D721Med (cell line): ENCODE results near the gene ZNF407.

Experiments used
- DNase-seq: peaks from one replicate; pipeline ENCODE4 v3.0.0; 2011; ENCODE audit warnings: low spot score; ENCODE audit not compliant: insufficient read length
- FAIRE-seq: peaks from 2 replicates; lab custom pipeline; 2011; peaks lifted over from hg19 to GRCh38; lab: Jason Lieb, UNC
- TF ChIP-seq, protein P1 (sequence below): IDR thresholded peaks from 2 replicates; pipeline ENCODE4 v1.5.1; 2012; ENCODE audit warnings: mild to moderate bottlenecking, control low read depth; ENCODE audit not compliant: insufficient read depth; ENCODE audit errors: missing control alignments

Gene ZNF407

DNA sequence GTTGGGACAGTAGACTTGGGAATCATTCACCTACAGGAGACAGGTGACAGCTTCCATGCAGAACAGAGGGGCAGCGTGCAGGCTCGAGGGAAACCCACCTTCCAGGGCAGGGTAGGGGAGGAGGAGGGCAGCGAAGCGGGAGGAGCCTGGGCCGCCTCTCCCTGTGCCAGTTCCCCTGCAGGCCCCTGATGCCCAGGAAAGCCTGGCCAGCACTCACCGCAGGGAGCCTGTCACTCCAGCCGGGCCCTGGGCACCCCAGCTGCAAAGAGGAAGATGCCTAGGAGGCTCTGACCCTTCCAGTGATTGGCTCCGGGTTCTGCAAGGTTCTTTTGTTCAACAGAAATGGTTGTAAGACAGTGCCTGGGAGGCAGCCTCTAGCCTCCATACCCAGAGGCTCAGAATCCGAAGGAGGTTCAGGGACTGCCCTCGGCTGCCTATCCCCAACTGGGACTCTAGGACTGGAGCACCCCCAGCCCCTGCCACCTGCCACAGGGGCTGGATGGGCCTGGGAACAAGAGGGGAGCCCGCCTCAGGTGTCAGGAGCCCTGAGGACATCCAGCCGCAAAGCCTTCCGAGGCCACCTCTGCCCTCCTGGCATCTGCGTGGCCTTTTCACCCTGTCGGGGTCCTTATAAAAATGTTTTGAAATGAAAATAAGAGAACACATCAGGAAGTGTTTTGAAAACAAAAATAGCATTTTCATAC is 508.0 kb downstream of the ZNF407 start:
- DNase-seq (no peak), FAIRE-seq (no peak)
- TF ChIP-seq, protein P1, sequence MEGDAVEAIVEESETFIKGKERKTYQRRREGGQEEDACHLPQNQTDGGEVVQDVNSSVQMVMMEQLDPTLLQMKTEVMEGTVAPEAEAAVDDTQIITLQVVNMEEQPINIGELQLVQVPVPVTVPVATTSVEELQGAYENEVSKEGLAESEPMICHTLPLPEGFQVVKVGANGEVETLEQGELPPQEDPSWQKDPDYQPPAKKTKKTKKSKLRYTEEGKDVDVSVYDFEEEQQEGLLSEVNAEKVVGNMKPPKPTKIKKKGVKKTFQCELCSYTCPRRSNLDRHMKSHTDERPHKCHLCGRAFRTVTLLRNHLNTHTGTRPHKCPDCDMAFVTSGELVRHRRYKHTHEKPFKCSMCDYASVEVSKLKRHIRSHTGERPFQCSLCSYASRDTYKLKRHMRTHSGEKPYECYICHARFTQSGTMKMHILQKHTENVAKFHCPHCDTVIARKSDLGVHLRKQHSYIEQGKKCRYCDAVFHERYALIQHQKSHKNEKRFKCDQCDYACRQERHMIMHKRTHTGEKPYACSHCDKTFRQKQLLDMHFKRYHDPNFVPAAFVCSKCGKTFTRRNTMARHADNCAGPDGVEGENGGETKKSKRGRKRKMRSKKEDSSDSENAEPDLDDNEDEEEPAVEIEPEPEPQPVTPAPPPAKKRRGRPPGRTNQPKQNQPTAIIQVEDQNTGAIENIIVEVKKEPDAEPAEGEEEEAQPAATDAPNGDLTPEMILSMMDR = no peak

DNA sequence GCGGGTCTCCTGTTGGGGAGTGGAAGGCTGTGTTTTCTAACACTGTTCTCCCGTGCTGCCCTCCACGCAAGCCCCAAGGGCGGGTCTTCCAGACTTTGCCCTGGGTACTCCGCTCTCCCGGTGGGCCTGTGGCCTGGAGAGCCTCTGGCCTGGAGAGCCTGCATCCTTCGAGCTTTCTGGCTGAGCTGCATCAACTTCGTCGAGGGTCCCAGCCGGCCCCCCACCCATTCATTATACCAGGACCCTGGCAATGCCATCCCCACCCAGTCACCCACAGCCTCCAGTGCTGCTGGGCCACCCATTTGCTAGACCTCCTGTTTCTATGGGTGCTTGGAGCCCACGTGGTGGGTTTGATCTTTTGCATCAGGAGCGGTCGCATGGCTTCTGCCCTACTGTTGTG is 509.1 kb downstream of the ZNF407 start:
- TF ChIP-seq, protein P1 = no peak
- no peak for FAIRE-seq
- no peak for DNase-seq

DNA sequence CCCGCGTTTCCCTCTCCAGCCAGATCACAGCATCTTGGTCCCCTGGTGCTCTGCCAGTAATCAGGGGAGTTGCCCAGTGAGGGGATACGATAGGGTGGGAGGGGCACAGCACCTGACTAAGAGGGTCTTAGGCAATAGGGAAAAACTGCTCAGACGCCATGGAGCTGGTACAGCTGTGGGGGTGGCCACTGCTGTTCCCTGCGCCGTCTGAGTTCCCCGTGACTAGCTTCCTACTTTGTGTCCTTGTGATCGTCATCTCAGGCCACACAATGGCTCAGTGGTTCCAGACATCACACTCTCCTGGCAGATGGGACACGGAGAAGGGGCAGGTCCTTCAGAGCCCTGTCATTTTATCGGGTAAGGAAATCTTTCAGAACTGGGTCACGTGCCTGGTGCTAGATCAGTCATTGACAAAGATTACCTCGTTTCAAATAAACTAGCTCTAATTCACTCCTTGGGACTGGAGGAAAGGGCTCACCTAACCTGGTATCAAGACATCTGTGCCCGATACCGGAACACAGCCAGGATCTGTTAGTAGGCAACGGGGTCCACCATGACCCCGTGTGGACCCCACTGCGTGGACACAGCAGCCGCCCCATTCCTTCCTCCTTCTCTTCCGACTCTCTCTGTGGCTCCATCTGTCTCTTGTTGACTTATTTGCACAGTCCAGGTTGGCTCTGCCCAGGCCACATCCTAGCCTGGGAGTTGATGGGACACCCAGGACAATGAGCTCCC is 509.7 kb downstream of the ZNF407 start:
- FAIRE-seq (no peak), DNase-seq (no peak)
- TF ChIP-seq, protein P1 = no peak

DNA sequence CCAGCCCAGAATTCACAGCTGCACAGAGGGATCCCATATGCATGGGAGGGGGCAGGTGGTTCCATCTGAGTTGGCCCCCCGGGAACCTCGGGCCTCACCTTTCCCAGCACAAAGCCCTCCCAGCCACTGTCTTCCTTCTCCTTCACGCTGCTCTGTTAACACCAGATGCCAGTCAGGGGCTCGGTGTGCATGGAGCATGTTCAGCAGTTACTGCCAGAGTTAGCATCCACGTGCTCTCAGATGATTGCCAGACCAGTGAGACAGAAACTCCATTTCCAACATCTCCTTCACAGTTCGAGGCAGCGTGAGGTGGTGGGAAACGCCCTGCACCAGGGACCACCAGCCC is 510.2 kb downstream of the ZNF407 start:
- DNase-seq = no peak
- TF ChIP-seq, protein P1 = no peak
- no peak for FAIRE-seq

DNA sequence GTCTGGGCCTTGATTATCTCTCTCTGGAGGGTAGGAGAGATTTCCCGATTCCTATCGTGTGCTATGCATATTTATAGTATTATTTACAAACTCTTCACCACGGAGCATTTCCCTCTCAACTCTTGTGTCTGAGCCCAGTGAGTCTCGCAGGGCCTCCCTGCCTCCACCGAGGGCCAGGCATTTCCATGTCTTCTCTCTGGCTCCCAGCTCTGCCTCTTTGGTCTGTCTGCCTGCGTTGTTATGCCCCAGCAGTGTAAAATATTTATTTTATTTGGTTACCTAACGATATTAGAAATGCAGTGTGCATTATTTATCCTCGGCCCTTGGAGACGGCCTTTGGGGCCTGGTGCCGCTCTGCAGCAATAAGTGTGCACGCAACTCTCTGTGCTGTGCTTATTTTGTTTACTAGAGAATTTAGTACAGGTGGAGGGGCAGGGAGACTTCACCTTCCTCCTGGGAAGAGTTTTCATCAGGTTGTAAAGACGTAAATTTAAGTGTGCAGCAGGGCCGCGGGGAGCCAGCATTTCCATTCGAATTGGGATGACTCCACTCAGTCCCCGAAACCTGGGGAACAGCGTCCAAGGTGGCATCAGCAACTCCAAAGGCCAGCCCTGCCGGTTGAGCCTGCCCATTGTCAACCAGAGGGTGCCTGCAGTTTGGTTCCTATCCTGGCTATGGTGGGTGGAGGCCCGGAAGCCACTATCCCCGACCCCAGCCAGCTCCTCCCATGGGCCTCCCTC is 511.1 kb downstream of the ZNF407 start:
- TF ChIP-seq, protein P1 = no peak
- DNase-seq (no peak), FAIRE-seq (no peak)

DNA sequence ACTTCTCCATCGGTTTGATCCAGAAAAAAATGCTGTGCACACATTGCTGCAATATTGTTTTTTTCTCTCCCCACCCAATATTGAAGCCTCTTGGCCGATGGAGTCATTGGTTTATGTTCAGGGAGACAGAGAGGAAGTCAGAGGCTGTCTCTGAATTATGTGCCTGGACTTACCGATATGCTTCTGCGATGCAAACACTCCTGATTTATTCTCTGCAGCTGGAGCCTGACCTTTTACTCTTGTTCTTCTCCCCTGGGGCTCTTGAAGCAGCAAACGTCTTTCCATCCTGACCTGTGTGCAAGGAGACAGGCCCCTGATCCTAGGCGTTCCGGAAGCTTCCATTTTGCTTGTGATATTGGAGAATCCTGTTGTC is 511.6 kb downstream of the ZNF407 start:
- FAIRE-seq = no peak
- DNase-seq = no peak

More for the DNA sequence above, 511.6 kb downstream of the ZNF407 start:
- TF ChIP-seq, protein P1 = no peak
